Gastrocnemius medialis (tissue), 4 donors: ENCODE measurements around the gene CTNNB1.

ENCODE experiments used
- POLR2A ChIP-seq, 2 donors: fragments of 450-650 bp; IDR thresholded peaks; one replicate each; pipeline ENCODE4 v1.6.1; 2017; ENCODE audit warnings: antibody characterized with exemption in 2 of 2, mild to moderate bottlenecking in 2 of 2, moderate library complexity in 2 of 2
- TF ChIP-seq, protein P1 (sequence below), 5 experiments: fragments of 450-650 bp in 3 of 5; fragments of 200-600 bp in 2 of 5; sonication (generic) in 2 of 5; IDR thresholded peaks in 4 of 5; conservative IDR thresholded peaks in 1 of 5; 1 replicate in 4 of 5; 2 replicates in 1 of 5; pipeline ENCODE4 v1.5.1; 2016 to 2019; ENCODE audit warnings: antibody characterized with exemption in 5 of 5, mild to moderate bottlenecking in 3 of 5, moderate library complexity in 3 of 5

DNA sequence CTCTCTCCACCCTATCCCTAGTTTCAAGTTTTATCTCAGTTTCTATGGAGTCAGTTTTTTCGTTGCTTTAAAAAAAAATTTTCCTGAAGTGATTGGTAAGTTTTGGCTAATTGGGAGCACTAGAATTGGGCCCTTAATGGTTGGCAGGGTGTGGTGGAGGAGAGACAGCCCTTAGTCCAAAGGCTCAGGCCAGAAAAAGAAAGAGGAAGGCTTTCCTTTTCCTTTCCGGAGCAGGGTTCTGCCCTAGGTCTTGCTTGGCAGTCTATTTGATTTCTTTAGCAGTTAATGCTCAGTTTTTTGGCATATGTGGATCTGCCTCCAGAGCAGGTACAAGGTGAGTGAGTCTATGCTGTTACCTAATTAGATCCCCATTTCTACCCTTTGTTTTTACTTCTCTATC is 22.7 kb downstream of the CTNNB1 start:
- TF ChIP-seq POLR2A (IDR thresholded peaks at IDR 0.05): no peak
- TF ChIP-seq, protein P1, sequence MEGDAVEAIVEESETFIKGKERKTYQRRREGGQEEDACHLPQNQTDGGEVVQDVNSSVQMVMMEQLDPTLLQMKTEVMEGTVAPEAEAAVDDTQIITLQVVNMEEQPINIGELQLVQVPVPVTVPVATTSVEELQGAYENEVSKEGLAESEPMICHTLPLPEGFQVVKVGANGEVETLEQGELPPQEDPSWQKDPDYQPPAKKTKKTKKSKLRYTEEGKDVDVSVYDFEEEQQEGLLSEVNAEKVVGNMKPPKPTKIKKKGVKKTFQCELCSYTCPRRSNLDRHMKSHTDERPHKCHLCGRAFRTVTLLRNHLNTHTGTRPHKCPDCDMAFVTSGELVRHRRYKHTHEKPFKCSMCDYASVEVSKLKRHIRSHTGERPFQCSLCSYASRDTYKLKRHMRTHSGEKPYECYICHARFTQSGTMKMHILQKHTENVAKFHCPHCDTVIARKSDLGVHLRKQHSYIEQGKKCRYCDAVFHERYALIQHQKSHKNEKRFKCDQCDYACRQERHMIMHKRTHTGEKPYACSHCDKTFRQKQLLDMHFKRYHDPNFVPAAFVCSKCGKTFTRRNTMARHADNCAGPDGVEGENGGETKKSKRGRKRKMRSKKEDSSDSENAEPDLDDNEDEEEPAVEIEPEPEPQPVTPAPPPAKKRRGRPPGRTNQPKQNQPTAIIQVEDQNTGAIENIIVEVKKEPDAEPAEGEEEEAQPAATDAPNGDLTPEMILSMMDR (IDR thresholded peaks at IDR 0.05 in 4 of 5, conservative IDR thresholded peaks at IDR 0.05 in 1 of 5): no peak
